BLaER1 (cell line): ENCODE data around the gene GDF15.
A peak's percentile ranks its signal among the peaks of the same experiment; 100 is the strongest.

ENCODE experiments used
- H3K27ac ChIP-seq: shearing (Covaris generic); formaldehyde crosslinking; 2 replicates; pipeline ENCODE4 v1.8.1; 2022
- H3K27me3 ChIP-seq: shearing (Covaris generic); formaldehyde crosslinking; 2 replicates; pipeline ENCODE4 v1.8.1; 2022
- H3K36me3 ChIP-seq: shearing (Covaris generic); formaldehyde crosslinking; 2 replicates; pipeline ENCODE4 v1.8.1; 2022
- H3K4me1 ChIP-seq: shearing (Covaris generic); formaldehyde crosslinking; 2 replicates; pipeline ENCODE4 v1.8.1; 2022
- H3K4me2 ChIP-seq: shearing (Covaris generic); formaldehyde crosslinking; 2 replicates; pipeline ENCODE4 v1.8.1; 2022
- H3K4me3 ChIP-seq: shearing (Covaris generic); formaldehyde crosslinking; 2 replicates; pipeline ENCODE4 v1.8.1; 2022
- H3K9ac ChIP-seq: shearing (Covaris generic); formaldehyde crosslinking; 2 replicates; pipeline ENCODE4 v1.8.1; 2022
- H3K9me3 ChIP-seq: shearing (Covaris generic); formaldehyde crosslinking; 2 replicates; pipeline ENCODE4 v1.8.1; 2022
- H4K20me1 ChIP-seq: shearing (Covaris generic); formaldehyde crosslinking; 2 replicates; pipeline ENCODE4 v1.8.1; 2022
- Cebpa-rat ChIP-seq: shearing (Covaris generic); IDR thresholded peaks from 2 replicates; pipeline ENCODE4 v1.8.1; 2022

Gene GDF15

GRCh38 chr19:18434411-18435175 lies 48.6 kb downstream of the GDF15 start:
- H3K4me1 ChIP-seq, result peaks cover 80% of the 10 kb centered on the region

GRCh38 chr19:18435178-18435841 lies 49.4 kb downstream of the GDF15 start:
- H3K4me1 ChIP-seq, result peaks cover 80% of the 10 kb centered on the region
- H3K4me2 ChIP-seq, result peak overlapping the region; percentile 96

More at GRCh38 chr19:18434411-18435175, 48.6 kb downstream of the GDF15 start:
- H3K4me3 ChIP-seq, result peak overlapping the region; percentile 76
- H3K9ac ChIP-seq, result peak overlapping the region; percentile 84
- peaks cover 39% of the 10 kb centered on the region for H4K20me1 ChIP-seq
- H3K36me3 ChIP-seq, result peaks cover 27% of the 10 kb centered on the region
- TF ChIP-seq Cebpa-rat, result no peak
- H3K27me3 ChIP-seq, result no peaks in the 10 kb centered on the region
- H3K4me2 ChIP-seq, result peak overlapping the region; percentile 96
- no peaks in the 10 kb centered on the region for H3K9me3 ChIP-seq
- H3K27ac ChIP-seq, result peak overlapping the region; percentile 74

GRCh38 chr19:18435842-18436670 lies 50.1 kb downstream of the GDF15 start:
- Histone ChIP-seq H3K9me3 (no peaks in the 10 kb centered on the region), H3K27me3 (no peaks in the 10 kb centered on the region), H3K4me3 (peak overlapping the region; percentile 86), H3K36me3 (peaks cover 22% of the 10 kb centered on the region), H4K20me1 (peaks cover 46% of the 10 kb centered on the region), H3K4me1 (peaks cover 80% of the 10 kb centered on the region), H3K9ac (peak overlapping the region; percentile 71), H3K4me2 (peak overlapping the region; percentile 96), H3K27ac (peak overlapping the region; percentile 79)
- TF ChIP-seq Cebpa-rat, result no peak

More at GRCh38 chr19:18435178-18435841, 49.4 kb downstream of the GDF15 start:
- Histone ChIP-seq H3K27me3 (no peaks in the 10 kb centered on the region), H3K9ac (no peak overlapping the region), H4K20me1 (peaks cover 39% of the 10 kb centered on the region), H3K9me3 (no peaks in the 10 kb centered on the region), H3K36me3 (peaks cover 27% of the 10 kb centered on the region), H3K4me3 (no peak overlapping the region), H3K27ac (no peak overlapping the region)
- TF ChIP-seq Cebpa-rat, result no peak

GRCh38 chr19:18436671-18437490 lies 50.9 kb downstream of the GDF15 start:
- Histone ChIP-seq H3K36me3 (peaks cover 22% of the 10 kb centered on the region), H3K4me2 (peak overlapping the region; percentile 96), H3K9me3 (no peaks in the 10 kb centered on the region), H3K4me3 (peak overlapping the region; percentile 86), H4K20me1 (peaks cover 49% of the 10 kb centered on the region), H3K27me3 (no peaks in the 10 kb centered on the region), H3K9ac (peak overlapping the region; percentile 71), H3K4me1 (peaks cover 75% of the 10 kb centered on the region), H3K27ac (peak overlapping the region; percentile 79)
- no peak for TF ChIP-seq Cebpa-rat

GRCh38 chr19:18437491-18438330 lies 51.8 kb downstream of the GDF15 start, which contains the start of gene ISYNA1:
Gene ISYNA1, minus strand, starts transcription at chr19:18438133. Its CDS starts 154 bp downstream, at chr19:18437979.
- Histone ChIP-seq H3K27me3 (no peaks in the 10 kb centered on the region), H3K36me3 (peaks cover 23% of the 10 kb centered on the region), H3K4me3 (peak within 1 kb of the TSS; percentile 86), H3K27ac (peak within 1 kb of the TSS; percentile 85), H4K20me1 (peaks cover 49% of the 10 kb centered on the region), H3K4me2 (peak within 1 kb of the TSS; percentile 96), H3K9me3 (no peaks in the 10 kb centered on the region), H3K4me1 (peaks cover 67% of the 10 kb centered on the region), H3K9ac (peak within 1 kb of the TSS; percentile 84)
- no peak for TF ChIP-seq Cebpa-rat

GRCh38 chr19:18438331-18439024 lies 52.5 kb downstream of the GDF15 start:
- Histone ChIP-seq H3K36me3 (peaks cover 30% of the 10 kb centered on the region), H4K20me1 (peaks cover 49% of the 10 kb centered on the region), H3K4me2 (peak overlapping the region; percentile 93), H3K27me3 (no peaks in the 10 kb centered on the region), H3K9ac (peak overlapping the region; percentile 84; the same call in 1 of the 2 replicates), H3K9me3 (no peaks in the 10 kb centered on the region), H3K27ac (peak overlapping the region; percentile 85), H3K4me1 (peaks cover 71% of the 10 kb centered on the region), H3K4me3 (peak overlapping the region; percentile 86)
- TF ChIP-seq Cebpa-rat, result no peak
